VCaP (cell line): ENCODE data around the gene AHI1.

Source experiments
- H3K27ac ChIP-seq: fragments of 450-650 bp; 2 replicates; pipeline ENCODE4 v1.5.1; 2017
- TF ChIP-seq, protein P1 (sequence below): fragments of 450-650 bp; conservative IDR thresholded peaks from 2 replicates; pipeline ENCODE4 v1.5.1; 2017; ENCODE audit warnings: mild to moderate bottlenecking, moderate library complexity

AHI1 gene

DNA sequence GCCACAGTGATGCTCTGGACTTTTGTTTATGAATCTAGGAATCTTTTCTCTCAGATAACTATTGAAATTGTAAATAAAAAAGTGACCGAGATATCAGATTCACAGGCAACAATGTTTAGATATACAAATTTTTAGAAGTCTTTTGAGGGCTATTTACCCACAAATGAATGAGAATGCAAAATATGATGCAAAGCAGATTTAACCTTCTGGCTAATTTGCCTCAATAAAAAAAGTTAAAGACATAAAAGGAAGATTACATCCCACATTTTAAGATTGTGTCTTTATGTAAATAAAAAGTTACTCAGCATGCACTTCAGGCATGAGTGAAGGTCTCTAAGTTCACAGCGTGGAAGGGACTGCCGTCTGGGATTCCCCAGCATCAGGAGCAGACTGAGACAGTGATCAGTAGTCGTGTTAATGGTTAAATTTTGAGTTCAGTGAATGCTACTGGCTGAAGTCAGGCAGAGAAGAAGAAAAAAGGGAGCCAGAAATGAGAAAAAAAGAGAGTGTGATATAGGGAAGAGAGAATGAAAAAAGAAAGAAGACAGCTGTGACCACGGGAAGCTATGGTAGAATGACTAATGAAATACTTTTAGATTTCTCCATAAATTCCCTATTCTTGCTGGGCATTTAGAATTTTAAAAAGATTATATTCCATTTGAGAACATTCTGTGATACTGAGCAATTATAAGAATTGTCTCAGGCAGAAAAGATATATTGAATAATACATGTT, 222.8 kb downstream of the AHI1 start:
- TF ChIP-seq, protein P1, sequence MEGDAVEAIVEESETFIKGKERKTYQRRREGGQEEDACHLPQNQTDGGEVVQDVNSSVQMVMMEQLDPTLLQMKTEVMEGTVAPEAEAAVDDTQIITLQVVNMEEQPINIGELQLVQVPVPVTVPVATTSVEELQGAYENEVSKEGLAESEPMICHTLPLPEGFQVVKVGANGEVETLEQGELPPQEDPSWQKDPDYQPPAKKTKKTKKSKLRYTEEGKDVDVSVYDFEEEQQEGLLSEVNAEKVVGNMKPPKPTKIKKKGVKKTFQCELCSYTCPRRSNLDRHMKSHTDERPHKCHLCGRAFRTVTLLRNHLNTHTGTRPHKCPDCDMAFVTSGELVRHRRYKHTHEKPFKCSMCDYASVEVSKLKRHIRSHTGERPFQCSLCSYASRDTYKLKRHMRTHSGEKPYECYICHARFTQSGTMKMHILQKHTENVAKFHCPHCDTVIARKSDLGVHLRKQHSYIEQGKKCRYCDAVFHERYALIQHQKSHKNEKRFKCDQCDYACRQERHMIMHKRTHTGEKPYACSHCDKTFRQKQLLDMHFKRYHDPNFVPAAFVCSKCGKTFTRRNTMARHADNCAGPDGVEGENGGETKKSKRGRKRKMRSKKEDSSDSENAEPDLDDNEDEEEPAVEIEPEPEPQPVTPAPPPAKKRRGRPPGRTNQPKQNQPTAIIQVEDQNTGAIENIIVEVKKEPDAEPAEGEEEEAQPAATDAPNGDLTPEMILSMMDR: no peak
- no peak overlapping the region for H3K27ac ChIP-seq

DNA sequence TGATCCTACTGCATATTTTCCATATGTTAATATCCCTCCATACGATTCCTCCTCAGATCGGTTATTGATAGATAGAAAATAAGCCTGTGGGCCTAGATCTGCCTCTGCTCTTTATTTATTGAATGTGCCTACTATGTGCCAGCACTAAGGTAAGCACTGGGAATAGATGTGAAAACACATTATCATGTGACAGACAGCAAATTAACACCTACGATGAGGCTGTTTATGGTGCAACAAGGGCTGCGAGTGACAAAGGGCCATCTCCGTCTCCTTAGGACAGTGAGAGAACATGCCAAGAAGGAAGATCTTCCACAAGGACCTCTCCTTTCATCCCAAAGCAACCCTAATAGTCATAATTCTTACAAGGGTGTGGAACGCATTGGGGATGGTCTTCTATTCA, 225.9 kb downstream of the AHI1 start:
- TF ChIP-seq, protein P1: no peak
- peak overlapping the region; percentile 80 for H3K27ac ChIP-seq

DNA sequence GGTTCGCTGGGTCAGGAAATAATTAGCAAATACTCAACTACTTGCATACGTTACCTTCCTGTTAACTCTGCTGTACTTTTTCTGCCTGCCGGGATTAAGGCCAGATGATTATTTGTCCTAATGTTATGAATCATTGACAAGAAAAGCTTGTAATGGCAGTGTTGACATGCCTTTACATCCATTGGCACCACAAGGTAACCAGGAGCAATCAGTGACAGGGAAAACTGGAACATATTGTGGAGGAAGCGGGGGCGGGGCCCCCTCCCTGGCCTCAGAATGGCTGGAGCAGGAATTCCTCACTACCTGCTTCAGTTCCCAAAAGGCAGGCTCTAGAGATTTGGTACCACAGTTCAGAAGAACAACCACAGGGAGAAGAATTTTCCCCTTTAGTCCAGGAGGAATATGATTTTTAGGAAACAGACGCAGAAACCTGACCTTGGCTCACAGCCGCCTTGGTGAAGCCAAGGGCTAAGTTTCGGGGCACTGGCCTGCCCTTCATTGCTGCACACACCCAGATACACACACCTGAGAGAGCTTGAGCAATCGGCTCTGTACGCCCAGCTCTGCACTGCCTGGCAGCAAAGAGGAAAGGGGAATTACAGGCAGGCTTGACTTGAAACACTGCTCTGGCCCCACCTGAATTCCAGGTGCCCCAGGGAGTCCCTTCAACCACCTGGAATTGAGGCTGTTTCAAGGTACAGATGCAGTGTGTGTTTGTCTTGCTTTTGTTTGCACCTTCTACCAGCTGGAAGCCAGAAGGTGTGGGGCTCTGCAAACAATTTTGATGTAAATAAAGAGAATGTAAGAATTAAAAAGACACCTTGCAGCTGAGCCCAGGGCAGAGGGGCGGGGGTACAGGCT, 226.6 kb downstream of the AHI1 start:
- TF ChIP-seq, protein P1: no peak
- H3K27ac ChIP-seq: peak overlapping the region; percentile 80

DNA sequence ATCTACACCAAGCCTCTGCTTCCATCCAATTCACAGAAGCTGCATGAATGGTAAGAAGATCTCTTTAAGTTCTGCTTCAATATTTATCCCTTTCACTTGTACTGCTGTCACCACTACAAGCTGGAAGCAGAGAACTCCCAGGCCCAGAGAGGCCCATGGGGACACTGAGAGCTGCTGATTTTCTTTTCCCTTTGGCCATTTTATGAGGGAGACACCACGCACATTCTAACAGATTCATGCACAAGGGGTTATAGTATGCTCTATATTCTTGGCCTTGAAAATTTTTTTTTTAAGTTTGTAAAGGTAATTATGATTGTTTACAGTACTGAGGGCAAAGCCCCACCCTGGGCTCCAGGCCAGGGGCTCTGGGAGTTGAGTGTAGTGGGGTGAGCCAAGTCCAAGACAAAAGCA, 228.1 kb downstream of the AHI1 start:
- TF ChIP-seq, protein P1: no peak
- H3K27ac ChIP-seq: peak overlapping the region; percentile 80

DNA sequence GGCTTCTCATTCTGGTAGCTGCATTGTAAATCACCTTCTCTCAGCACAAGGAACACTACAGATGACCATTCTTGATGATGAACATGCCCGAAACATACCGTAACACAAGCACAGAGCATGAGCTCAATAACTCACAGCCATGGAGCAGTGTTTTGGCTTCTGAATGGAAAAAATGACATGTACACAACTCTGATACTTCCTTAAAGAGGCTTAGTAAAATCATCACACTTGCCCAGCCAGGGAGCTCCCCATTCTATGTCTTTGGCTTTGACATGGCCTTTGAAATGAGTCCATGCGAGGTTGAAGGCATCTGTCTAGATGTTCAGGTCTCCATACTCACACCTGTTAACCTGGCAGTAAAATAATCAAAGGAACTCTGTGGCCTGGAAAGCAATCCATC, 228.8 kb downstream of the AHI1 start:
- H3K27ac ChIP-seq: peak overlapping the region; percentile 80
- TF ChIP-seq, protein P1: no peak

DNA sequence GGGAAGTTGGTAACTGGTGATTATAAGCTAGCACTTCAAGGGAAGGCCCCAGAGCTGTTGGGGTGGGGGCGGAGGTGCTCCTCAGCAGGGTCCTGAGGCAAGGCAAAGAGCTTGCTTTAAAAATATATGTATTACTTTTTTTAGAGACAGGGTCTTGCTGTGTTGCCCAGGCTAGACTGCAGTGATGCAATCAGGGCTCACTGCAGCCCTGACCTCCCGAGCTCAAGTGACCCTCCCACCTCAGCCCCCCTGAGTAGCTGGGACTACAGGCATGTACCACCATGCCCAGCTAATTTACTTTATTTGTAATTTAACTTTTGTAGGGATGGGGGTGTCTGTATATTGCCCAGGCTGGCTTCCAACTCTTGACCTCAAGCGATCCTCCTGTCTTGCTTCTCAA, 229.3 kb downstream of the AHI1 start:
- TF ChIP-seq, protein P1: no peak
- peak overlapping the region; percentile 80 for H3K27ac ChIP-seq

DNA sequence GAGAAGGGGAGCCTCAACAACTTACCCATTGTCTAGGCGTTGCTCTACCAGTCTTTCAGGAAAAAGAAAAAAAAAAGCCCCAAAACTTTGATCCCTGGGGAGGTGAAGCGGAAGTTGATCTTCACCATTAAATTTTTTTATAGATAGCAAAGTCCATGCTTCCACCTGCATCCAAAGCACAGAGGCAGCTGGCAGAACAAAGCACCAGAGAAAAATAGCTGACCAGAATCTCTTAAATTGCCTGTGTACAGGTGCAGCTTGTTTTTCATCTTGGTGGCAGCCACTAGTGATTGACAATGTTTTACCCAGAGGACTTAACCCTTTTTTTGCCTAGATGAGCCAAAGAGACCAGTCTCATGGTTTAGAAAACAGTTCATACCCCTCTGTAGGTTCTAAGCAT, 230.5 kb downstream of the AHI1 start:
- TF ChIP-seq, protein P1: no peak
- peak overlapping the region; percentile 80 for H3K27ac ChIP-seq
